Measurements from ENCODE around the gene PDS5A.

The PDS5A gene

GRCh38 chr4:40000711-40001110, 23.0 kb upstream of the PDS5A start:
- no peaks in the 10 kb centered on the region for H3K79me2 ChIP-seq (ENCODE audit: low read length)
- no peak for DNase-seq

GRCh38 chr4:39998659-39999345, 21.1 kb upstream of the PDS5A start:
- Histone ChIP-seq H3K9ac (ENCODE audit: low read length) (no peak overlapping the region), H3K27me3 (replicated peaks; ENCODE audit: insufficient read depth, low read length) (no peaks in the 10 kb centered on the region), H3K79me2 (ENCODE audit: low read length) (no peaks in the 10 kb centered on the region), H3K27ac (ENCODE audit: low read length) (no peak overlapping the region), H3K9me2 (replicated peaks; ENCODE audit: insufficient read depth, low read length) (no peaks in the 10 kb centered on the region), H4K20me1 (ENCODE audit: insufficient read depth, low read length) (no peaks in the 10 kb centered on the region), H2AFZ (ENCODE audit: low read length) (no peak overlapping the region), H3K4me1 (ENCODE audit: low read length) (no peaks in the 10 kb centered on the region), H3K36me3 (replicated peaks; ENCODE audit: insufficient read depth, low read length) (no peaks in the 10 kb centered on the region), H3K9me3 (replicated peaks; ENCODE audit: insufficient read depth, low read length) (no peaks in the 10 kb centered on the region), H3F3A (ENCODE audit: insufficient read depth, low read length) (no peaks in the 10 kb centered on the region), H3K4me3 (ENCODE audit: low read length) (no peak overlapping the region), H3K4me2 (ENCODE audit: low read depth, low read length) (no peak overlapping the region)
- DNase-seq: no peak
- no peak for TF ChIP-seq EZH2phosphoT487 (IDR thresholded peaks at IDR 0.05; ENCODE audit: low read length)
- TF ChIP-seq CTCF (IDR thresholded peaks at IDR 0.05; ENCODE audit: low read length): no peak
- TF ChIP-seq EZH2 (optimal IDR thresholded peaks at IDR 0.05; ENCODE audit: low read depth, low read length): no peak

More at GRCh38 chr4:40000711-40001110, 23.0 kb upstream of the PDS5A start:
- no peak overlapping the region for H3K9ac ChIP-seq (ENCODE audit: low read length)
- no peak for TF ChIP-seq EZH2phosphoT487 (IDR thresholded peaks at IDR 0.05; ENCODE audit: low read length)
- no peak for TF ChIP-seq EZH2 (optimal IDR thresholded peaks at IDR 0.05; ENCODE audit: low read depth, low read length)
- no peak for TF ChIP-seq CTCF (IDR thresholded peaks at IDR 0.05; ENCODE audit: low read length)
- H3K9me2 ChIP-seq (replicated peaks; ENCODE audit: insufficient read depth, low read length): no peaks in the 10 kb centered on the region
- no peak overlapping the region for H3K4me2 ChIP-seq (ENCODE audit: low read depth, low read length)
- no peak overlapping the region for H3K27ac ChIP-seq (ENCODE audit: low read length)
- no peaks in the 10 kb centered on the region for H3K36me3 ChIP-seq (replicated peaks; ENCODE audit: insufficient read depth, low read length)
- H3K27me3 ChIP-seq (replicated peaks; ENCODE audit: insufficient read depth, low read length): no peaks in the 10 kb centered on the region
- no peaks in the 10 kb centered on the region for H4K20me1 ChIP-seq (ENCODE audit: insufficient read depth, low read length)
- no peaks in the 10 kb centered on the region for H3F3A ChIP-seq (ENCODE audit: insufficient read depth, low read length)
- no peak overlapping the region for H2AFZ ChIP-seq (ENCODE audit: low read length)
- H3K4me3 ChIP-seq (ENCODE audit: low read length): no peak overlapping the region
- no peaks in the 10 kb centered on the region for H3K9me3 ChIP-seq (replicated peaks; ENCODE audit: insufficient read depth, low read length)
- no peaks in the 10 kb centered on the region for H3K4me1 ChIP-seq (ENCODE audit: low read length)

GRCh38 chr4:39996811-39997210, 19.1 kb upstream of the PDS5A start:
- H3K4me2 ChIP-seq (ENCODE audit: low read depth, low read length): no peak overlapping the region
- H3K4me3 ChIP-seq (ENCODE audit: low read length): no peak overlapping the region
- H2AFZ ChIP-seq (ENCODE audit: low read length): no peak overlapping the region
- no peak for TF ChIP-seq EZH2 (optimal IDR thresholded peaks at IDR 0.05; ENCODE audit: low read depth, low read length)
- TF ChIP-seq CTCF (IDR thresholded peaks at IDR 0.05; ENCODE audit: low read length): no peak
- no peak for TF ChIP-seq EZH2phosphoT487 (IDR thresholded peaks at IDR 0.05; ENCODE audit: low read length)
- no peaks in the 10 kb centered on the region for H3F3A ChIP-seq (ENCODE audit: insufficient read depth, low read length)
- H3K36me3 ChIP-seq (replicated peaks; ENCODE audit: insufficient read depth, low read length): no peaks in the 10 kb centered on the region
- H3K79me2 ChIP-seq (ENCODE audit: low read length): no peaks in the 10 kb centered on the region
- DNase-seq: no peak
- no peak overlapping the region for H3K27ac ChIP-seq (ENCODE audit: low read length)
- H3K9ac ChIP-seq (ENCODE audit: low read length): no peak overlapping the region
- no peaks in the 10 kb centered on the region for H3K9me2 ChIP-seq (replicated peaks; ENCODE audit: insufficient read depth, low read length)
- no peaks in the 10 kb centered on the region for H3K27me3 ChIP-seq (replicated peaks; ENCODE audit: insufficient read depth, low read length)
- no peaks in the 10 kb centered on the region for H3K4me1 ChIP-seq (ENCODE audit: low read length)
- no peaks in the 10 kb centered on the region for H3K9me3 ChIP-seq (replicated peaks; ENCODE audit: insufficient read depth, low read length)
- no peaks in the 10 kb centered on the region for H4K20me1 ChIP-seq (ENCODE audit: insufficient read depth, low read length)

Measured in MM.1S (cell line).